ENCODE data around the gene PVALB. TPM values are rescaled to one million over a fixed set of nuclear protein-coding genes. Genes with fewer than 3 reads are reported as not detected.

Gene PVALB
- total and polyA plus RNA-seq, 9 of the 15 experiments (the other 6 are each of a cell fraction or from before 2014, with no cell fraction given) = not detected

GRCh38 chr22:36814801-36815200, 2.0 kb downstream of the PVALB start:
- no TSS peak for BruUV-seq (replicated peaks)
- in situ Hi-C loops (cut with MboI) = no loop called here
- ATAC-seq = no peak
- 8% methylated on average over 8 of the region's 10 CpGs for WGBS (ENCODE audit: insufficient coverage, low coverage, missing lambda C conversion rate)
- no peak overlapping the region for H3K27ac ChIP-seq (ENCODE audit: extremely low read depth, low read depth, low read length)
- H3K79me2 ChIP-seq (ENCODE audit: control insufficient read depth, insufficient read depth, low read length) = no peaks in the 10 kb centered on the region
- POLR2A ChIA-PET = no interaction called here
- DNase-seq (ENCODE audit: extremely low read depth in 1 of 4, low spot score in 3 of 4) = no peak
- H3K4me3 ChIP-seq = no peak overlapping the region
- no peak overlapping the region for H2AFZ ChIP-seq (ENCODE audit: low read depth, low read length)
- H3K9me3 ChIP-seq (replicated peaks; ENCODE audit: control insufficient read depth, insufficient read depth, low read depth, low read length) = no peaks in the 10 kb centered on the region
- intact Hi-C loops (cut with micrococcal nuclease) = no loop called here
- H3K4me1 ChIP-seq (replicated peaks in 1 of 2; ENCODE audit: control insufficient read depth in 2 of 2, insufficient read depth in 2 of 2, low read length in 2 of 2) = peaks cover 0 to 12% of the 10 kb centered on the region in 2 experiments; a peak in 2 of 5 replicates
- H3K36me3 ChIP-seq (ENCODE audit: control insufficient read depth, insufficient read depth, low read length) = no peaks in the 10 kb centered on the region
- peaks cover 5 to 52% of the 10 kb centered on the region in 2 experiments; a peak in 3 of 5 replicates for H3K27me3 ChIP-seq (ENCODE audit: control insufficient read depth in 2 of 2, insufficient read depth in 2 of 2, low read length in 2 of 2)
- H4K20me1 ChIP-seq (replicated peaks; ENCODE audit: control insufficient read depth, insufficient read depth, low read length) = peaks cover 6% of the 10 kb centered on the region; the same call in 1 of the 2 replicates
- H3K9ac ChIP-seq (ENCODE audit: insufficient read depth in 1 of 2, low read depth in 2 of 2, low read length in 2 of 2) = no peak overlapping the region
- H3K4me2 ChIP-seq (ENCODE audit: insufficient read depth, low read length) = no peak overlapping the region
- CTCF ChIA-PET (ENCODE audit: low intra/inter-chr PET ratio) = no interaction called here
- no peak for FAIRE-seq
- no peaks in the 10 kb centered on the region for H3K9me1 ChIP-seq (ENCODE audit: control insufficient read depth, insufficient read depth, low read length)
- no peak for TF ChIP-seq KLF1 (tag; IDR thresholded peaks at IDR 0.05)
- TF ChIP-seq GABPB2 (CRISPR knock-in tag; conservative IDR thresholded peaks at IDR 0.05) = no peak
- TF ChIP-seq RBBP5 (IDR thresholded peaks at IDR 0.05; ENCODE audit: borderline replicate concordance, insufficient read depth, low read length, poor library complexity, severe bottlenecking) = no peak
- no peak for TF ChIP-seq CBFA2T2 (conservative IDR thresholded peaks at IDR 0.05)
- TF ChIP-seq ZNF766 (CRISPR knock-in tag; conservative IDR thresholded peaks at IDR 0.05) = no peak
- no peak for TF ChIP-seq UBTF (IDR thresholded peaks at IDR 0.05; ENCODE audit: borderline replicate concordance in 1 of 2, low read depth in 2 of 2, low read length in 2 of 2)
- no peak for TF ChIP-seq ZNF407 (IDR thresholded peaks at IDR 0.05; ENCODE audit: low read depth)
- TF ChIP-seq PHB2 (IDR thresholded peaks at IDR 0.05; ENCODE audit: low read depth) = no peak
- no peak for TF ChIP-seq HDAC2 (IDR thresholded peaks at IDR 0.05)
- no peak for TF ChIP-seq CC2D1A (IDR thresholded peaks at IDR 0.05)
- no peak for TF ChIP-seq HDAC3 (IDR thresholded peaks at IDR 0.05; ENCODE audit: borderline replicate concordance, partially characterized antibody)
- TF ChIP-seq NFRKB (IDR thresholded peaks at IDR 0.05; ENCODE audit: low read depth) = no peak
- TF ChIP-seq ZEB2 (IDR thresholded peaks at IDR 0.05) = no peak

Data from K562 (cell line).